DOHH2 (cell line): Measurements from ENCODE around the gene VWF.

ENCODE experiments used
- CTCF ChIP-seq: fragments of 200-600 bp; sonication (generic); IDR thresholded peaks from one replicate; pipeline ENCODE4 v1.5.1; 2014; ENCODE audit warnings: antibody characterized with exemption, mild to moderate bottlenecking, low read depth, low read length; ENCODE audit not compliant: poor library complexity, severe bottlenecking
- EZH2phosphoT487 ChIP-seq: fragments of 200-600 bp; sonication (generic); IDR thresholded peaks from 2 replicates; pipeline ENCODE4 v1.6.1; 2017; ENCODE audit warnings: borderline replicate concordance, mild to moderate bottlenecking, antibody characterized with exemption, low read length, moderate library complexity, mixed read lengths

DNA sequence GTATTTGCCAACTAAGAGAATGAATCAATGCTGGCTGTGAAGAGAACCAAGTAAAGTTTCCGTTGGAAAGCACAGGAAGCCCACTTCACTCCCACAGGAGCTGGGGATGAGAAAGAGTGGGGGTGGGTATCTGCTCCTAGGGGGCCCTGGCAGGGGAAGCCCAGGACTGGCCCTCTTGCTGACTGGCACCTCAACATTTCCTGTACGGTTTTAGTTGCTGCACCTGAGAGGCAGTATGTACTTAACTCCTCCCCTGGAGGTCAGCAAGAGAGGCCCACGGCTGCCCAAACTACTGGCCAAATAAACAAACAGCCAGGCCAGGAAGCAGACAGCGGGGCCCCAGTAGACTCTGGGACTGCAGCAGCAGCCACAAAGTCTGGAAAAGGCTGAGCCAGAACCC is 33.8 kb upstream of the VWF start:
- TF ChIP-seq CTCF: no peak
- no peak for TF ChIP-seq EZH2phosphoT487
